Measurements from ENCODE around the gene ZBTB4. TPM values are rescaled to one million over a fixed set of nuclear protein-coding genes. Genes with fewer than 3 reads are reported as not detected.

ZBTB4 gene
- total RNA-seq, 2 donors from 2014 or later: 50.5 to 67.3 TPM

DNA sequence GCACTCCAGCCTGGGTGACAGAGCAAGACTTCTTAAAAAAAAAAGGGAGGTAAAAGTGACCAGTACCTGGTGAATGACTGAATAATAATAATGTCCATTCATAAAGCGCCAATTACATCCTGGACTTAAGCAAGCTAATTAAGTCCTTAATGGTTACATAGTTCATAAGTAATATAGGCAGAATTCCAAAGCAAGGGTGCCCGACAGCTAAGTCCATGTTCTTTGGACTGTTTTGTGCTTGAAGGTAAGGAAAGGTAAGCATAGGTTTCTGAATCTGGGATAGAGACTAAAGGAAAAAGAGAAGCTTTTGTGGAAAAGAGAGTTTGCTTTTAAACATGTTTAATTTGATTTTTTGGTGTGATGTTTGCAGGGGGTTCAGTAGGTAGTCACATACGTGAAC lies 14.5 kb upstream of the ZBTB4 start:
- no peaks in the 10 kb centered on the region for H3K9me3 ChIP-seq
- peaks cover 0 to 37% of the 10 kb centered on the region in 2 donors for H3K4me1 ChIP-seq
- no peaks in the 10 kb centered on the region for H3K27me3 ChIP-seq
- H3K4me3 ChIP-seq: no peak overlapping the region
- TF ChIP-seq, protein P1, sequence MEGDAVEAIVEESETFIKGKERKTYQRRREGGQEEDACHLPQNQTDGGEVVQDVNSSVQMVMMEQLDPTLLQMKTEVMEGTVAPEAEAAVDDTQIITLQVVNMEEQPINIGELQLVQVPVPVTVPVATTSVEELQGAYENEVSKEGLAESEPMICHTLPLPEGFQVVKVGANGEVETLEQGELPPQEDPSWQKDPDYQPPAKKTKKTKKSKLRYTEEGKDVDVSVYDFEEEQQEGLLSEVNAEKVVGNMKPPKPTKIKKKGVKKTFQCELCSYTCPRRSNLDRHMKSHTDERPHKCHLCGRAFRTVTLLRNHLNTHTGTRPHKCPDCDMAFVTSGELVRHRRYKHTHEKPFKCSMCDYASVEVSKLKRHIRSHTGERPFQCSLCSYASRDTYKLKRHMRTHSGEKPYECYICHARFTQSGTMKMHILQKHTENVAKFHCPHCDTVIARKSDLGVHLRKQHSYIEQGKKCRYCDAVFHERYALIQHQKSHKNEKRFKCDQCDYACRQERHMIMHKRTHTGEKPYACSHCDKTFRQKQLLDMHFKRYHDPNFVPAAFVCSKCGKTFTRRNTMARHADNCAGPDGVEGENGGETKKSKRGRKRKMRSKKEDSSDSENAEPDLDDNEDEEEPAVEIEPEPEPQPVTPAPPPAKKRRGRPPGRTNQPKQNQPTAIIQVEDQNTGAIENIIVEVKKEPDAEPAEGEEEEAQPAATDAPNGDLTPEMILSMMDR (IDR thresholded peaks at IDR 0.05): no peak
- no peak overlapping the region for H3K27ac ChIP-seq
- DNase-seq (ENCODE audit: low spot score): no peak
- H3K36me3 ChIP-seq: peaks cover 35% of the 10 kb centered on the region

DNA sequence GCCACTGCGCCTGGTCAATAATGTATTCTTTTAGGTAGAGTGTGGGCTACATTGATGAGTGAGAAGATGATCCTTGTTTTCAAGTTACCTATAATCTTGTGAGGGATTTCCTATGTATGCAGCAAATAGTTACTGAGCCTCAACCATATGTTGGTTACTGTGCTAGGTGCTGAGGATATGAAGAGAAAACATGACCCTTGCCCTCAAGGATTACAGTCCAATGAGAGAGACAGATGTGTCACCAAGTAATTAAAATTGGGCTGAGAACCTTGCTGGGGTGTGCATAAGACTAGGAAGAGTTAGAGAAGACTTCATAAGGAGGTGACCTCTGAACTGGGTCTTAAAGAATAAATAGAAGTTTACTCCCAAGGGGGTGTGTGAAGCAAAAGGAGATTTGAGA lies 12.2 kb upstream of the ZBTB4 start:
- no peak for DNase-seq (ENCODE audit: low spot score)
- TF ChIP-seq, protein P1 (IDR thresholded peaks at IDR 0.05): no peak
- Histone ChIP-seq H3K36me3 (peaks cover 11% of the 10 kb centered on the region), H3K9me3 (no peaks in the 10 kb centered on the region), H3K4me3 (no peak overlapping the region), H3K27me3 (no peaks in the 10 kb centered on the region), H3K4me1 (peaks cover 0 to 54% of the 10 kb centered on the region in 2 donors), H3K27ac (no peak overlapping the region)

- DNase-seq (ENCODE audit: low spot score): no peak
- peaks cover 0 to 59% of the 10 kb centered on the region in 2 donors for H3K4me1 ChIP-seq
- TF ChIP-seq, protein P1 (IDR thresholded peaks at IDR 0.05): no peak
These were observed 10.7 kb upstream of the ZBTB4 start for GRCh38 chr17:7490144-7490543.

DNA sequence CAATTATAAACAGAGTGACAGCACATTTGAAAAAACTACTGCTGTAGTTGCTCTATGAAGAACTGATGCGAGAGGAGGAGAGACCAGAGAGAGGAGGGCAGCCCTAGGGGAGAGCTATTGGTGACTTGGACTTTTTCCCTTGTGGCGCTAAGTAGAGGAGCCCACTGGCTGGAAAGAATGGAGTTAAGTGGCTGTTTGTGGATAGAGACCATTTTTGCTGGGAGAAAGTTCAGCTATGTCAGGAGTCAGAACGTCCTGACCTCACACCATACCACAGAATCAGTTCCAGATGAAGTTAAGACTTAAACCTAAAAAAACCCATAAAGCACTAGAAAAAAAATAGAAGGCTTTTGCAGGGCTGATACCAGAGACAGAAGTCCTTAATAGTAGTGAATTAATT lies 6.8 kb upstream of the ZBTB4 start:
- Histone ChIP-seq H3K9me3 (no peaks in the 10 kb centered on the region), H3K36me3 (no peaks in the 10 kb centered on the region), H3K4me3 (peak overlapping the region; percentile 49 to 68), H3K4me1 (peaks cover 0 to 60% of the 10 kb centered on the region in 2 donors), H3K27ac (peak overlapping the region in 1 of 2 donors; percentile 26), H3K27me3 (no peaks in the 10 kb centered on the region)
- TF ChIP-seq, protein P1 (IDR thresholded peaks at IDR 0.05): no peak
- no peak for DNase-seq (ENCODE audit: low spot score)

More at GRCh38 chr17:7490144-7490543, 10.7 kb upstream of the ZBTB4 start:
- Histone ChIP-seq H3K9me3 (no peaks in the 10 kb centered on the region), H3K36me3 (no peaks in the 10 kb centered on the region), H3K27me3 (no peaks in the 10 kb centered on the region), H3K4me3 (no peak overlapping the region), H3K27ac (no peak overlapping the region)

DNA sequence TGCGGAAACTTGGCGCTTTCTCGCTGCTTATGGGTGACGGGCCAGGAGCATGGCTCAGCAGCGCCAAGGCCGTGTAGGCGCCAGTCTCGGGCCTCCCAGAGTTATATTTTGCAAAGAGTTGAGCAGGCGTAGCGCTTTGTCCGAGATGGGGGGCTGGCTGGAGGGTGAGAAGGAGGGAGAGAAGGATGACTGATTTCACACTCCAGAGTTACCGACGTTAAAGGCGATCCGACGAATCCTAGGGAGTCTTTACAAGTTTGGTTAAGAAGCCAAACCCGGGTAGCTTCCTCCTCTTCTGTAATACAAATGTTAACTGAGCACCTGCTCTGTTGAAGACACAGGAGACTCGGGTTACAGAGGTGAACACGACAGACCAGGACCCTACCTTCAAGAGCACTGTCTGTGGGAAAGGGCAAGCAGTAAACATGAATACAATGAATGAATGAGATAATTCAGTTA lies 5.5 kb upstream of the ZBTB4 start:
- peak overlapping the region; percentile 49 to 68 for H3K4me3 ChIP-seq
- H3K9me3 ChIP-seq: no peaks in the 10 kb centered on the region
- H3K27ac ChIP-seq: peak overlapping the region; percentile 97 to 100
- no peak for DNase-seq (ENCODE audit: low spot score)
- no peaks in the 10 kb centered on the region for H3K36me3 ChIP-seq
- no peaks in the 10 kb centered on the region for H3K27me3 ChIP-seq
- TF ChIP-seq, protein P1 (IDR thresholded peaks at IDR 0.05): peak in 1 of 2 donors; percentile 53
- H3K4me1 ChIP-seq: peaks cover 0 to 66% of the 10 kb centered on the region in 2 donors
